Neural crest cell (in vitro differentiated cells): Measurements from ENCODE around the gene HTR7. TPM values are rescaled to one million over a fixed set of nuclear protein-coding genes. Genes with fewer than 3 reads are reported as not detected.

Experiments
- DNase-seq: peaks from one replicate; pipeline ENCODE4 v3.0.0; 2021; ENCODE audit warnings: low read depth, mixed read lengths, low spot score
- H3K27ac Mint-ChIP-seq: one replicate; pipeline ENCODE4 v1.8.0; 2021; ENCODE audit warnings: mild to moderate bottlenecking, mixed read lengths; ENCODE audit not compliant: unreplicated experiment
- H3K27me3 Mint-ChIP-seq: 2 replicates; pipeline ENCODE4 v1.8.0; 2021; ENCODE audit warnings: low read depth, mild to moderate bottlenecking, mixed read lengths
- H3K36me3 Mint-ChIP-seq: 2 replicates; pipeline ENCODE4 v1.8.0; 2021; ENCODE audit warnings: low read depth, mild to moderate bottlenecking, mixed read lengths
- H3K4me1 Mint-ChIP-seq: 2 replicates; pipeline ENCODE4 v1.8.0; 2021; ENCODE audit warnings: mixed read lengths
- H3K4me3 Mint-ChIP-seq: one replicate; pipeline ENCODE4 v1.8.0; 2021; ENCODE audit warnings: mild to moderate bottlenecking, mixed read lengths
- H3K9me3 Mint-ChIP-seq: 2 replicates; pipeline ENCODE4 v1.8.0; 2021; ENCODE audit warnings: mixed read lengths
- CTCF ChIP-seq: fragments of 200-600 bp; sonication (generic); conservative IDR thresholded peaks from 2 replicates; pipeline ENCODE4 v1.5.0; 2021; ENCODE audit warnings: antibody characterized with exemption, mild to moderate bottlenecking
- total RNA-seq: library from RNA; stranded (reverse); gene quantifications from 2 replicates; pipeline ENCODE4 v1.2.1, GENCODE V29; 2021

Gene HTR7
- total RNA-seq, 1 donor from 2014 or later, result 0.09 TPM

- no peak for TF ChIP-seq CTCF
- Mint-ChIP-seq H3K36me3 (peaks cover 3% of the 10 kb centered on the region), H3K9me3 (no peaks in the 10 kb centered on the region), H3K4me1 (no peaks in the 10 kb centered on the region), H3K27me3 (no peaks in the 10 kb centered on the region), H3K27ac (no peak overlapping the region), H3K4me3 (no peak overlapping the region)
- no peak for DNase-seq
Measured at GRCh38 chr10:90889636-90890035, 31.8 kb upstream of the HTR7 start.

- Mint-ChIP-seq H3K4me1 (no peaks in the 10 kb centered on the region), H3K27me3 (no peaks in the 10 kb centered on the region), H3K36me3 (peaks cover 3% of the 10 kb centered on the region), H3K9me3 (no peaks in the 10 kb centered on the region), H3K27ac (no peak overlapping the region), H3K4me3 (no peak overlapping the region)
- DNase-seq, result no peak
- no peak for TF ChIP-seq CTCF
Measured at GRCh38 chr10:90888387-90888786, 30.5 kb upstream of the HTR7 start.

GRCh38 chr10:90887555-90887954 is 29.7 kb upstream of the HTR7 start:
- Mint-ChIP-seq H3K4me3 (no peak overlapping the region), H3K36me3 (peaks cover 3% of the 10 kb centered on the region), H3K9me3 (no peaks in the 10 kb centered on the region), H3K27me3 (no peaks in the 10 kb centered on the region), H3K27ac (no peak overlapping the region), H3K4me1 (no peaks in the 10 kb centered on the region)
- no peak for TF ChIP-seq CTCF
- no peak for DNase-seq

GRCh38 chr10:90885176-90885575 is 27.3 kb upstream of the HTR7 start:
- no peaks in the 10 kb centered on the region for H3K4me1 Mint-ChIP-seq
- no peak overlapping the region for H3K4me3 Mint-ChIP-seq
- DNase-seq, result no peak
- no peaks in the 10 kb centered on the region for H3K9me3 Mint-ChIP-seq
- peaks cover 3% of the 10 kb centered on the region for H3K36me3 Mint-ChIP-seq
- TF ChIP-seq CTCF, result no peak
- no peaks in the 10 kb centered on the region for H3K27me3 Mint-ChIP-seq
- H3K27ac Mint-ChIP-seq, result no peak overlapping the region

GRCh38 chr10:90884431-90884830 is 26.6 kb upstream of the HTR7 start:
- Mint-ChIP-seq H3K36me3 (peaks cover 3% of the 10 kb centered on the region), H3K4me3 (no peak overlapping the region), H3K27me3 (no peaks in the 10 kb centered on the region), H3K9me3 (no peaks in the 10 kb centered on the region), H3K4me1 (no peaks in the 10 kb centered on the region), H3K27ac (no peak overlapping the region)
- TF ChIP-seq CTCF, result no peak
- DNase-seq, result no peak
